GM19240 (cell line): ENCODE measurements around the gene BOD1L1.

Source experiments
- DNase-seq: peaks from one replicate; pipeline ENCODE4 v3.0.0; 2011; ENCODE audit warnings: low spot score; ENCODE audit not compliant: insufficient read length

BOD1L1 gene

GRCh38 chr4:13526658-13527057 is 100.9 kb downstream of the BOD1L1 start:
- no peak for DNase-seq

- DNase-seq: no peak
These were observed 101.8 kb downstream of the BOD1L1 start for GRCh38 chr4:13525606-13526281.

- no peak for DNase-seq
These were observed 102.9 kb downstream of the BOD1L1 start for GRCh38 chr4:13524504-13525243.

GRCh38 chr4:13523591-13524503 is 103.7 kb downstream of the BOD1L1 start:
- no peak for DNase-seq

- DNase-seq: no peak
These were observed 104.4 kb downstream of the BOD1L1 start for GRCh38 chr4:13523105-13523477.

- DNase-seq: no peak
These were observed 105.0 kb downstream of the BOD1L1 start for GRCh38 chr4:13522282-13523104.

GRCh38 chr4:13521047-13521446 is 106.5 kb downstream of the BOD1L1 start:
- DNase-seq: no peak
